PFSK-1 (cell line): Measurements from ENCODE around the gene R3HCC1L.

Experiments
- POLR2AphosphoS5 ChIP-seq: IDR thresholded peaks from 2 replicates; pipeline ENCODE4 v1.6.1; 2012; ENCODE audit warnings: low read depth, mild to moderate bottlenecking, control low read depth, low read length, moderate library complexity
- TAF1 ChIP-seq: IDR thresholded peaks from 2 replicates; pipeline ENCODE4 v1.6.1; 2012; ENCODE audit warnings: low read length, control low read depth, borderline replicate concordance; ENCODE audit not compliant: insufficient read depth

GRCh38 chr10:98276311-98276710, 141.9 kb downstream of the R3HCC1L start:
- TF ChIP-seq POLR2AphosphoS5, result no peak
- TF ChIP-seq TAF1, result no peak
